Natural killer cell treated with Interleukin-12 subunit alpha and Interleukin-12 subunit beta and Interleukin-15 and Interleukin-18, amount 100 ng/mL, for 72 hours (primary cell): ENCODE measurements around the gene PANK4. TPM values are rescaled to one million over a fixed set of nuclear protein-coding genes. Genes with fewer than 3 reads are reported as not detected.
A peak's percentile ranks its signal among the peaks of the same experiment; 100 is the strongest.

Experiments
- ATAC-seq, 2 donors: fragments of 150-1000 bp; cut with Tn5 transposase in 1 of 2; sonication (Bioruptor Pico), chemical (Tn5 transposase) in 1 of 2; 2 replicates each; pipeline ENCODE4 v1.10.0; 2021
- DNase-seq: peaks from one replicate; pipeline ENCODE4 v3.0.0; 2022; ENCODE audit warnings: low spot score
- H3K27ac Mint-ChIP-seq, 2 donors: 1 replicate in 1 of 2; 2 replicates in 1 of 2; pipeline ENCODE4 v1.8.0; 2022; ENCODE audit warnings: mixed read lengths in 2 of 2, mild to moderate bottlenecking in 1 of 2, moderate library complexity in 1 of 2
- H3K27me3 Mint-ChIP-seq, 2 donors: 1 replicate in 1 of 2; 2 replicates in 1 of 2; pipeline ENCODE4 v1.8.0; 2022; ENCODE audit warnings: mixed read lengths in 2 of 2
- H3K36me3 Mint-ChIP-seq: one replicate; pipeline ENCODE4 v1.8.0; 2022; ENCODE audit warnings: mixed read lengths
- H3K4me1 Mint-ChIP-seq, 2 donors: 1 replicate in 1 of 2; 2 replicates in 1 of 2; pipeline ENCODE4 v1.8.0; 2022; ENCODE audit warnings: low read depth in 2 of 2, mixed read lengths in 2 of 2, mild to moderate bottlenecking in 1 of 2
- H3K4me3 Mint-ChIP-seq: one replicate; pipeline ENCODE4 v1.8.0; 2022; ENCODE audit warnings: mixed read lengths
- H3K9me3 Mint-ChIP-seq: 2 replicates; pipeline ENCODE4 v1.8.0; 2022; ENCODE audit warnings: mixed read lengths
- total RNA-seq, 2 donors: library from RNA; stranded (reverse); gene quantifications; one replicate each; pipeline ENCODE4 v1.2.3, GENCODE V29; 2022

Gene PANK4
- total RNA-seq, 2 donors from 2014 or later, result 37.7 to 70.5 TPM

DNA sequence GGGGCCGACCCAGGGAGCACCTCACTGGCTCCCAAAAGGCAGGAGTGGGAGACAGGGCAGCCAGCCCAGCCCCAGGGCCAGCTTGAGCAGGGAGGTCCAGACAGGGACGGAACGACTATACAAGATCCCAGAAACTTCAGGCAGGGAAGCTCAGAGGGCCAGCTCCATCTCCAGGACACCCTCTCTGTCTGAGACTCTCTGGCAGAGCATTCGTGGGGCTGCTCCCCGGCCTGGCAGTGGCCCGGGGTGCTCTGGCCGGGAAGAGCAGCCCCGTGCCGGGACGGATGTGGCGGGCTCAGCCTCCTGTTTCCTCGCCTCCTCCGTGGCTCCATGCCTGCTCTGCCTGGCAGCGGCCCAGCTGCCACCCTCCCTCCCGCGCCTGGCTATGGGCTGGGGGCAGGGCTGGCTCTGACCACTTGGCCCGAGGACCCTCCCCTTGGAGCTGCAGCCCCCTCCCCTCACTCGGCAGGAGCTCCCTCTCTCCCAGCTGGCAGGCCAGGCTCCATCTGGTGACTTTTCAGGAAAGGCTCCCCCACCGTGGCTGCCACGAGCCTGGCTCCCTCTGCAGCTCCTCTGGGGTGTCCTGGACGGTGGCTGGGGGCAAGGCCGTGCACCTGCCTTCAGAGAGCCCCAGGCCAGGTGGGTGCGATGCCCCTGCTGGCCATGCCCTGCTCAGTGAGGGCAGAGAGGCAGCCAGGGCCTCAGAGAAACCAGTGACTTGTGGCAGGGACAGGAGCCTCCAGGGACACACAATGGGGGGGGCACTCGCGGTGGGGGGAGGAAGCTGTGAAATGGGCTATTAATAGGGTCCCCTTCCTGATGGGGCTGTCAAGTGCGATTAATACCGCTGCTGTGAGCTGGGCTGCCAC is 55.9 kb downstream of the PANK4 start:
- no peak overlapping the region for H3K27ac Mint-ChIP-seq
- no peaks in the 10 kb centered on the region for H3K27me3 Mint-ChIP-seq
- no peak overlapping the region for H3K4me3 Mint-ChIP-seq
- H3K9me3 Mint-ChIP-seq, result no peaks in the 10 kb centered on the region
- ATAC-seq, result no peak
- no peaks in the 10 kb centered on the region for H3K36me3 Mint-ChIP-seq
- DNase-seq, result no peak
- no peaks in the 10 kb centered on the region for H3K4me1 Mint-ChIP-seq

- ATAC-seq (no peak), DNase-seq (no peak)
- Mint-ChIP-seq H3K27ac (no peak overlapping the region), H3K4me1 (no peaks in the 10 kb centered on the region), H3K4me3 (no peak overlapping the region), H3K36me3 (no peaks in the 10 kb centered on the region), H3K27me3 (no peaks in the 10 kb centered on the region), H3K9me3 (no peaks in the 10 kb centered on the region)
Measured at GRCh38 chr1:2469103-2469940, 57.1 kb downstream of the PANK4 start.

DNA sequence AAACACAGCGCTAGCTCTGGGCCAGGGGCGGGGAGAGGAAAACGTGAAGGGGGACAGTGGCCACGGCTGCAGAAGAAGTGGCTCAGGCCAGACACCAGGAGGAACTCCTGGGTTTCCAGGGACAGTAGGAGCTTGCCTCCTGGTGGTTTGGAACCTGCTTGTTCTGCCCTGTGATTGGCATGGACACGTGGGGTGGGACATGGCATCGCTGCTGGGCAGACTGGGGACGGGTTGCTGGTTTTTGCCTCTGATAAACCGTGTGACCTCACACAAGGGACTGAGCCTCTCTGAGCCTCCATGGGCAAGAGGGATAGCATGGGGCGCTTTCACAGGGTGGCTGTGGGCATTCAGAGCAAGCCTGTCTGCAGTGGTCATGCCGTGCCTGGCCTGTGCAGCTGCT is 57.9 kb downstream of the PANK4 start:
- no peak for DNase-seq
- Mint-ChIP-seq H3K4me3 (no peak overlapping the region), H3K4me1 (no peaks in the 10 kb centered on the region), H3K36me3 (no peaks in the 10 kb centered on the region), H3K27ac (no peak overlapping the region), H3K27me3 (no peaks in the 10 kb centered on the region), H3K9me3 (no peaks in the 10 kb centered on the region)
- no peak for ATAC-seq

GRCh38 chr1:2468041-2468472 is 58.3 kb downstream of the PANK4 start:
- Mint-ChIP-seq H3K36me3 (no peaks in the 10 kb centered on the region), H3K27me3 (no peaks in the 10 kb centered on the region), H3K9me3 (no peaks in the 10 kb centered on the region), H3K4me3 (no peak overlapping the region), H3K27ac (no peak overlapping the region), H3K4me1 (no peaks in the 10 kb centered on the region)
- ATAC-seq (no peak), DNase-seq (no peak)

GRCh38 chr1:2466958-2467554 is 59.3 kb downstream of the PANK4 start:
- H3K4me1 Mint-ChIP-seq, result no peaks in the 10 kb centered on the region
- no peaks in the 10 kb centered on the region for H3K9me3 Mint-ChIP-seq
- no peak overlapping the region for H3K4me3 Mint-ChIP-seq
- ATAC-seq, result peak; percentile 52 to 62
- DNase-seq, result no peak
- H3K36me3 Mint-ChIP-seq, result no peaks in the 10 kb centered on the region
- H3K27ac Mint-ChIP-seq, result no peak overlapping the region
- H3K27me3 Mint-ChIP-seq, result no peaks in the 10 kb centered on the region

DNA sequence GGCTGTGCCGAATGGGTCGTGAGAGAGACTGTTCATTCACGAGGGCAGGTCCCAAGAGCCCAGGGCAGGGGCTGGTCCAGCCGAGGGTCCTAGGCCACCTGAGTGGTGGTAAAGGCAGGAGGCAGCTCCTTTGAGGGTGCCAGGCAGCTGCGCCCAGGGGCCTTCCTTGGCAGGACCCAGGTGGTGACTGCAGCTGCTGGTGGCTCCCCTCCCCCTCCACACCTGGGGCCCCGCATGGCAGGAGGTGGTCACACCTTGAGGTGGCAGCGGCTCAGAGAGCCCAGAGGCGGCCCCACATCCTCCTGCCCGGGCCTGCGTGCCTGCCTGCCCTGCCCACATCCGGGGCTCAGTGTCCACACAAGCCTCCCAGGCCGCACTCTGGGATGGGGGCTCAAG is 60.1 kb downstream of the PANK4 start:
- no peaks in the 10 kb centered on the region for H3K36me3 Mint-ChIP-seq
- no peak for ATAC-seq
- no peaks in the 10 kb centered on the region for H3K4me1 Mint-ChIP-seq
- H3K27ac Mint-ChIP-seq, result no peak overlapping the region
- no peaks in the 10 kb centered on the region for H3K27me3 Mint-ChIP-seq
- no peak for DNase-seq
- no peaks in the 10 kb centered on the region for H3K9me3 Mint-ChIP-seq
- H3K4me3 Mint-ChIP-seq, result no peak overlapping the region

DNA sequence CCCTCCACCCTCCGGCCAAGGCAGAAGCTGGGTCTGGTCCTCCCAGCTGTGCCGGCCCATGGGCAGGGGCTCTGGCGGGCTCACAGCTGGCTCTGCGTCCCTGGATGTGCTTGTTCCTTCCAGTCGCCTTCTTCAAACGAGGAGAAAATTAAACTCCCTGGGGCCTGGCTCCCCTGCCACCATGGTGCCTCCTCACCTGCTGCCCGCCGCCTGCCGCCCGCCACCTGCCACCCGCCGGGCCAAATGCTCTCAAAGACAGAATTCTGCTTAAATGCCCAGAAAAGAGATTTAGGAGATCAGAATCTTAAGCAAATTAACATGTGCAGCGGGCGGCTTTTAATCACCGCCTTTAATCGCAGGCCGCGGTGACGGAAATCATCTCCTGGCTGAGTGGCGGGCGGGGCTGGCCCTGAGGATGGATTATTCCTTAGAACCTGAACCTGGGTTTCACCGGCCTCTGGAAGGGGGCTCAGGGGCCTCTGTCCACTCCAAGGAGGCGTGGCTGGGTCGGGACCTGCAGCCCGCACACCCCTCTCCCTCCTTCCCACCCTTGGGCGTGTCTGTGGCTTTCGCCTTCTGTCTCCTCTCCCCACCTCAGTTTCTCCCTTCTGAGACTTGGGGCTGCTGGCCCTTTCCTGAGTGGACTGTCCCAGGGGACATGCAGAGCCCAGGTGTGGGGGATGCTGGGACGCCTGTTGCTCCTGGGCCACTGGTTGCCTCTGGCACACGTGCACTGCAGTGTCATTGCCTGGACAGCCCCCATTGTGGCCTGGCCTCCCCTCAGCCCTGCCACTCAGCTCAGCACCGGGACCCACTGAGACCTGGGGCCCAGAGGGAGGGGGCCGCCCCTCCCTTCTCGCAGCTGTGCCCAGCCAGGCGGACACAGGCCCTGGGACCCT is 60.8 kb downstream of the PANK4 start:
- Mint-ChIP-seq H3K4me1 (no peaks in the 10 kb centered on the region), H3K4me3 (no peak overlapping the region), H3K36me3 (no peaks in the 10 kb centered on the region), H3K27ac (no peak overlapping the region), H3K27me3 (no peaks in the 10 kb centered on the region), H3K9me3 (no peaks in the 10 kb centered on the region)
- DNase-seq (no peak), ATAC-seq (no peak)

- no peaks in the 10 kb centered on the region for H3K36me3 Mint-ChIP-seq
- no peak for DNase-seq
- H3K9me3 Mint-ChIP-seq, result no peaks in the 10 kb centered on the region
- H3K4me1 Mint-ChIP-seq, result no peaks in the 10 kb centered on the region
- no peaks in the 10 kb centered on the region for H3K27me3 Mint-ChIP-seq
- H3K27ac Mint-ChIP-seq, result no peak overlapping the region
- H3K4me3 Mint-ChIP-seq, result no peak overlapping the region
- ATAC-seq, result no peak
Measured at GRCh38 chr1:2463396-2463795, 63.0 kb downstream of the PANK4 start.

- no peak overlapping the region for H3K27ac Mint-ChIP-seq
- ATAC-seq (no peak), DNase-seq (no peak)
- H3K4me1 Mint-ChIP-seq, result no peaks in the 10 kb centered on the region
- H3K9me3 Mint-ChIP-seq, result no peaks in the 10 kb centered on the region
- no peaks in the 10 kb centered on the region for H3K27me3 Mint-ChIP-seq
- no peaks in the 10 kb centered on the region for H3K36me3 Mint-ChIP-seq
- no peak overlapping the region for H3K4me3 Mint-ChIP-seq
Measured at GRCh38 chr1:2462819-2463218, 63.6 kb downstream of the PANK4 start.

DNA sequence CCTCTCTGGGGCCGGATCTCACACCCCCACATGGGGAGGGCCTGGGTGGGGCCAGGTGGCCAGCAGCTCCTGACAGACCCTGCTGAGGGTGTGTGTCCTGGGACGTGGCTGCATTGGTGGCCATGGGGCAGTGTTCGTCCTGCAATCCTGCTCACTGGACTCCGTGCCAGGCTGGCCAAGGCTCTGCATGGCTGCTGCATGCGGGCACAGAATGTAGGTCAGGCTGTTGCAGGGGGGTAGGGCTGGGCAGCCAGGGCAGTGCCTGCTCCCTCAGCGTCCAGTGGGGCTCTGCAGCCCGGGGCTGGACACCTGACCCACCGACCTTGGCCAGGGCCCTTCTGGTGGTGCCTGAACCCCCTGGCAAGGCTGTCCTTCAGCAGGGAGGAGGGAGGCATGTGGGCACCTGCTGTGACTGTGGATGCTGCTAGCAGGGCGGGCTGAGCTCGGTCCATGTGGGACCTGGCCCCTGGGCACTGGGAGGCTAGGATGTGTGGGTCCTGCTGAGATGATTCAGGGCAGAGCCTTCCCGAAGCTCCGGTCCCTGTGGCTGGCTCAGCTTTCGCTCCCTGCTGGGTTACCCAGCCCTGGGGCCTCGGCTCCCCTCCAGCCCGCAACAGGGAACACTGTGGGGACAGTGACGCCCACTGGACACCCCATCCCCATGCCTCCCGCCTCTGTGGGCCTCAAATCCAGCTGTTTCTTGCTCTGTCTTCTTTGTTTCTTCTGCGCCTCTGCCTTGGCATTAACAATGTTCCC is 65.2 kb downstream of the PANK4 start:
- H3K27me3 Mint-ChIP-seq, result no peaks in the 10 kb centered on the region
- H3K9me3 Mint-ChIP-seq, result no peaks in the 10 kb centered on the region
- H3K4me1 Mint-ChIP-seq, result peaks cover 0 to 2% of the 10 kb centered on the region in 2 donors
- no peak for DNase-seq
- no peaks in the 10 kb centered on the region for H3K36me3 Mint-ChIP-seq
- no peak overlapping the region for H3K4me3 Mint-ChIP-seq
- H3K27ac Mint-ChIP-seq, result no peak overlapping the region
- no peak for ATAC-seq

- DNase-seq, result no peak
- no peak for ATAC-seq
- peaks cover 0 to 2% of the 10 kb centered on the region in 2 donors for H3K4me1 Mint-ChIP-seq
- H3K27me3 Mint-ChIP-seq, result no peaks in the 10 kb centered on the region
- H3K27ac Mint-ChIP-seq, result no peak overlapping the region
- no peaks in the 10 kb centered on the region for H3K36me3 Mint-ChIP-seq
- no peaks in the 10 kb centered on the region for H3K9me3 Mint-ChIP-seq
- H3K4me3 Mint-ChIP-seq, result no peak overlapping the region
Measured at GRCh38 chr1:2460203-2460602, 66.2 kb downstream of the PANK4 start.

DNA sequence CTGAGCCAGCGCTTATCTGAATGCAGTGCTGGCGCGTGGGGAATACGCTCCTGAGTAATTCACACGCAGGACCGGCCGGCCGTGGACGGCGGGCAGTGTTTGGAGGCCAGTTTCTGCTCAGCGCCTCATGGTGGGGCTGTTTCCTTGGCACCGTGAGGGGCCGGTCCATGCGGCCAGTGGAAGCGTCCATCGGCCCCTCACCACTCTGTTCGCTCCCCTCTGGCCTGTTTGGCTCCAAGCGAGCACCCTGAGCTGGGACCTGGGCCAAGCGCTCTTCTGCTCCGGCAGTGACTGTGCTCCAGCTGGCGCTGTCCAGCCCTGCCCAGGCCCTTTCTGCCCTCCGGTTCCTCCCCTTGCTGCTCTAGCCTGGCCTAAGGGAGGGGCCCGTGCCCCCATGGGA is 66.6 kb downstream of the PANK4 start:
- ATAC-seq, result no peak
- Mint-ChIP-seq H3K9me3 (no peaks in the 10 kb centered on the region), H3K27ac (no peak overlapping the region), H3K4me3 (no peak overlapping the region), H3K36me3 (no peaks in the 10 kb centered on the region), H3K27me3 (no peaks in the 10 kb centered on the region), H3K4me1 (peaks cover 0 to 2% of the 10 kb centered on the region in 2 donors)
- no peak for DNase-seq
